Motor neuron (in vitro differentiated cells): Measurements from ENCODE around the gene KIAA1958. TPM values are rescaled to one million over a fixed set of nuclear protein-coding genes. Genes with fewer than 3 reads are reported as not detected.

Experiments used
- total RNA-seq, 8 experiments: library from RNA; unstranded; fragments of 300-600 nt; gene quantifications; 2 replicates each; pipeline versions ENCODE4 v1.2.3 to v1.2.4, GENCODE V29; 2022

Gene KIAA1958
- total RNA-seq, 8 experiments from 2014 or later = 14.5 to 231 (median 29.0) TPM

Other genes starting within 250 kb of the KIAA1958 start
- gene PTBP3, start 153.2 kb upstream of the KIAA1958 start, total RNA-seq = 10 to 100 TPM; 17.9 to 57.0 (median 26.1) TPM
- 10 to 100 TPM; 17.3 to 58.8 (median 30.7) TPM for gene HSDL2, start 106.7 kb upstream of the KIAA1958 start, total RNA-seq
- 10 to 100 TPM in 7 of 8 experiments, 1 to 10 TPM in 1; 10.0 to 26.8 (median 23.4) TPM for gene INIP, start 231.3 kb downstream of the KIAA1958 start, total RNA-seq